22Rv1 (cell line): ENCODE data around the gene CCM2.
"Not testable (repeated sequence)": the region's sequence is repeated elsewhere in the genome, so short reads cannot be mapped to it uniquely, and the experiment has no call there.

Source experiments
- H3K27ac ChIP-seq: fragments of 450-650 bp; 2 replicates; pipeline ENCODE4 v1.5.1; 2017
- ZFX ChIP-seq: fragments of 450-650 bp; IDR thresholded peaks from 2 replicates; pipeline ENCODE4 v1.6.1; 2017; ENCODE audit warnings: antibody characterized with exemption, borderline replicate concordance
- TF ChIP-seq, protein P1 (sequence below): fragments of 450-650 bp; IDR thresholded peaks from 2 replicates; pipeline ENCODE4 v1.5.1; 2017; ENCODE audit warnings: mild to moderate bottlenecking

CCM2 gene

DNA sequence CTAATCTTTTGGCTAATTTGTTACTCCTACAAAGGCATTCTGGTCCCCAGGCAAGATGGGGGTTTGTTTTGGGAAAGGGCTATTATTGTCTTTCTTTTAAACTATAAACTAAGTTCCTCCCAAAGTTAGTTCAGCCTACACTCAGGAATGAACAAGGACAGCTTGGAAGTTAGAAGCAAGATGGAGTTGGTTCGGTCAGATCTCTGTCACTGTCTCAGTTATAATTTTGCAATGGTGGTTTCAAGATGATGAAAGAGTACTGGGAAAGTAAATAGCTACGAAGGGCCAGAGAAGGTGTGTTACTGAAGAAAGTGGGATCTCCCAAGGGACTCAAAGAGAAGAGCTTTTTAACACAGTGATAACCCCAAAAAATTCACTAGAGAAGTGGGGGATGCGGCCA, 10.9 kb upstream of the CCM2 start:
- no peak overlapping the region for H3K27ac ChIP-seq
- no peak for TF ChIP-seq ZFX
- TF ChIP-seq, protein P1, sequence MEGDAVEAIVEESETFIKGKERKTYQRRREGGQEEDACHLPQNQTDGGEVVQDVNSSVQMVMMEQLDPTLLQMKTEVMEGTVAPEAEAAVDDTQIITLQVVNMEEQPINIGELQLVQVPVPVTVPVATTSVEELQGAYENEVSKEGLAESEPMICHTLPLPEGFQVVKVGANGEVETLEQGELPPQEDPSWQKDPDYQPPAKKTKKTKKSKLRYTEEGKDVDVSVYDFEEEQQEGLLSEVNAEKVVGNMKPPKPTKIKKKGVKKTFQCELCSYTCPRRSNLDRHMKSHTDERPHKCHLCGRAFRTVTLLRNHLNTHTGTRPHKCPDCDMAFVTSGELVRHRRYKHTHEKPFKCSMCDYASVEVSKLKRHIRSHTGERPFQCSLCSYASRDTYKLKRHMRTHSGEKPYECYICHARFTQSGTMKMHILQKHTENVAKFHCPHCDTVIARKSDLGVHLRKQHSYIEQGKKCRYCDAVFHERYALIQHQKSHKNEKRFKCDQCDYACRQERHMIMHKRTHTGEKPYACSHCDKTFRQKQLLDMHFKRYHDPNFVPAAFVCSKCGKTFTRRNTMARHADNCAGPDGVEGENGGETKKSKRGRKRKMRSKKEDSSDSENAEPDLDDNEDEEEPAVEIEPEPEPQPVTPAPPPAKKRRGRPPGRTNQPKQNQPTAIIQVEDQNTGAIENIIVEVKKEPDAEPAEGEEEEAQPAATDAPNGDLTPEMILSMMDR: no peak

DNA sequence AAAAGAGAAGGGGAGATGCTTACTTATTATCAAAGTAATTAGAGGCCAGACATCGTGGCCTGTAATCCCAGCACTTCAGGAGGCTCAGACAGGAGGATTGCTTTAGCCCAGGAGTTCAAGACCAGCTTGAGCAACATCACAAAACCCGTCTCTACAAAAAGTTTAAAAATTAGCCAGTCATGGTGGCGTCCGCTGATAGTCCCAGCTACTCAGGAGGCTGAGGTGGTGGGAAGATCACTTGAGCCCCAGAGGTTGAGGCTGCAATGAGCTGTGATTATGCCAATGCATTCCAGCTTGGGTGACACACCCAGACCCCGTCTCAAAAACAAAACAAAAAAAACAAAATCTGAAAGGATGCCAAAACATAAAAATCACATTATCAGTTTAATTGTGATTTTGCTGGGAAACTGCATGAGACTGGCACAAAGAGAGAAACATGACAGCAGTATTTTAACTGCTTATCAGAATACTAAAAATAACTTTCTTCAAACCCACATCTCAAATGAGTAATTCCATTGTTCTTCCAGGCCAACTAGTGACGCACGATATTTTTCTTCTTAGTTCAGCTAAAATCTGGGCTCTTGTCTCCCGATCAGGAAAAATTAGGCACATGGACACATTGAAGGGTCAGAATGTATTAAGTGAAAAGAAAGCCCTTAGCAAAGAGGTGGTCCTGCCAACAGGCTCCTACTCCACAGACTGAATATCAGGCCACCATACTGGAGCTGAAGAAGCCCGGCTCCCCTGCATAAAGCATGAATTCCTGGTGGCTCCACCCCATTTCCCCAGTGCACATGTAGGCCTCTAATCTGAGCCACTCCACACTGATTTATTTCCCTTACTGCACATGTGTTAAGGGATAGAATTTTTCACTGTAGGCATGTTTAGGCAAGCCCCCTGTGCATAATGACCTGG, 9.6 kb upstream of the CCM2 start:
- TF ChIP-seq, protein P1: no peak
- no peak for TF ChIP-seq ZFX

DNA sequence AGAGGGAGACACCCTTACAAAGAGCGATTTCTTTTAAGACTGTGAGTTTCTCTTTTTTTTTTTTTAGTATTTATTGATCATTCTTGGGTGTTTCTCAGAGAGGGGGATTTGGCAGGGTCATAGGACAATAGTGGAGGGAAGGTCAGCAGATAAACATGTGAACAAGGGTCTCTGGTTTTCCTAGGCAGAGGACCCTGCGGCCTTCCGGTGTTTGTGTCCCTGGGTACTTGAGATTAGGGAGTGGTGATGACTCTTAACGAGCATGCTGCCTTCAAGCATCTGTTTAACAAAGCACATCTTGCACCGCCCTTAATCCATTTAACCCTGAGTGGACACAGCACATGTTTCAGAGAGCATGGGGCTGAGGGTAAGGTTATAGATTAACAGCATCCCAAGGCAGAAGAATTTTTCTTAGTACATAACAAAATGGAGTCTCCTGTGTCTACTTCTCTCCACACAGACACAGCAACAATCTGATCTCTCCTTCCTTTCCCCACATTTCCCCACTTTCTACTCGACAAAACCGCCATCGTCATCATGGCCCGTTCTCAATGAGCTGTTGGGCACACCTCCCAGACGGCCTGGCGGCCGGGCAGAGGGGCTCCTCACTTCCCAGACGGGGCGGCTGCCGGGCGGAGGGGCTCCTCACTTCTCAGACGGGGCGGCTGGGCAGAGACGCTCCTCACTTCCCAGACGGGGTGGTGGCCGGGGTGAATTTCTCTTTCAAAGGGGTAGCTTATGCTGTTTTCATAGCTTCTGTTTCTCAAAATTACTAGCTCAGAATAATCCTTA, 7.8 kb upstream of the CCM2 start:
- not testable (repeated sequence) for H3K27ac ChIP-seq

More for the DNA sequence above, 9.6 kb upstream of the CCM2 start:
- H3K27ac ChIP-seq: no peak overlapping the region

- H3K27ac ChIP-seq: no peak overlapping the region
- TF ChIP-seq ZFX: no peak
- TF ChIP-seq, protein P1: no peak
Measured at GRCh38 chr7:44994877-44995554, 5.0 kb upstream of the CCM2 start.

GRCh38 chr7:44995555-44996493, 4.2 kb upstream of the CCM2 start:
- TF ChIP-seq ZFX: no peak
- TF ChIP-seq, protein P1: no peak
- no peak overlapping the region for H3K27ac ChIP-seq

GRCh38 chr7:44998153-44998871, 1.7 kb upstream of the CCM2 start:
- peak overlapping the region; percentile 78 for H3K27ac ChIP-seq

More at GRCh38 chr7:44998153-44998871, 1.7 kb upstream of the CCM2 start:
- TF ChIP-seq, protein P1: no peak
- TF ChIP-seq ZFX: no peak
